ENCODE measurements around the gene BMPR1B.

BMPR1B gene

DNA sequence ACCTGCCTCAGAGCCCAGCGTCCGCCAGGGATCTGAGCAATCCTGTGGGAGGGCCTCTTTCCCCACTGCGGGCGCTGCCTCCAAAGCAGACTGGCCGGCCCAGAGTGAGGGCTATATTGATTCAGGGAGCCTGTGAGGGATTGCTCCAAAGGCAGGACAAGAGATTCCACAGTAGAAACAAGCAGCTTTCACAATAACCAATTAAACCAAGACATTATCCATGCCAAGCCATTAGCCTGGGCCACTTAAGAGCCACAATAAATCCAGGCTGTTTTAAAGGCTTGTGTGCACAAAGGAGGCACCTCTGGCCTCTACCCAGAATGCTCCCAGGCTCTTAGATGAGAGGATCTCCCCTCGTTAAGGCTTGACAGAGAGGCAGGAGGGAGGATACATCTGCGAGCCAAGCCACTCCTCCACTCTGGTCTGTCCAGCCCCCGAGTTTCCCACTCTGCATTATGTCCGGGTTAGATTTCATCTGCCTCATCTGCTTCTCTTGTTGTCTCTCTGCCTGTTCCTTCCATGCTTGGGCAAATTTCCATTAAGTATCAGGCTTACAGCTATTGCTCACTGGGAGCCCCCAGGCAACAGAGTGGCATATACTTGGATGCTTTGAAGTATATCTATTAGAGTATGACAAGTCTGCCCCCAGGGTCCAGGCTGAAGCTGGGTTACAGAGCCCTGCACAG lies 433.1 kb downstream of the BMPR1B start:
- no peak for TF ChIP-seq CTCF (IDR thresholded peaks at IDR 0.05; ENCODE audit: low read depth, low read length)
- no peak overlapping the region for H3K4me3 ChIP-seq (replicated peaks in 1 of 2; ENCODE audit: low read depth in 2 of 2, low read length in 2 of 2)

GRCh38 chr4:95191537-95191936 lies 433.8 kb downstream of the BMPR1B start:
- H3K4me3 ChIP-seq (replicated peaks in 1 of 2; ENCODE audit: low read depth in 2 of 2, low read length in 2 of 2) = no peak overlapping the region
- TF ChIP-seq CTCF (IDR thresholded peaks at IDR 0.05; ENCODE audit: low read depth, low read length) = no peak
- no peak for DNase-seq (ENCODE audit: low read depth in 2 of 2)

More for the DNA sequence above, 433.1 kb downstream of the BMPR1B start:
- DNase-seq (ENCODE audit: low read depth in 2 of 2) = no peak

DNA sequence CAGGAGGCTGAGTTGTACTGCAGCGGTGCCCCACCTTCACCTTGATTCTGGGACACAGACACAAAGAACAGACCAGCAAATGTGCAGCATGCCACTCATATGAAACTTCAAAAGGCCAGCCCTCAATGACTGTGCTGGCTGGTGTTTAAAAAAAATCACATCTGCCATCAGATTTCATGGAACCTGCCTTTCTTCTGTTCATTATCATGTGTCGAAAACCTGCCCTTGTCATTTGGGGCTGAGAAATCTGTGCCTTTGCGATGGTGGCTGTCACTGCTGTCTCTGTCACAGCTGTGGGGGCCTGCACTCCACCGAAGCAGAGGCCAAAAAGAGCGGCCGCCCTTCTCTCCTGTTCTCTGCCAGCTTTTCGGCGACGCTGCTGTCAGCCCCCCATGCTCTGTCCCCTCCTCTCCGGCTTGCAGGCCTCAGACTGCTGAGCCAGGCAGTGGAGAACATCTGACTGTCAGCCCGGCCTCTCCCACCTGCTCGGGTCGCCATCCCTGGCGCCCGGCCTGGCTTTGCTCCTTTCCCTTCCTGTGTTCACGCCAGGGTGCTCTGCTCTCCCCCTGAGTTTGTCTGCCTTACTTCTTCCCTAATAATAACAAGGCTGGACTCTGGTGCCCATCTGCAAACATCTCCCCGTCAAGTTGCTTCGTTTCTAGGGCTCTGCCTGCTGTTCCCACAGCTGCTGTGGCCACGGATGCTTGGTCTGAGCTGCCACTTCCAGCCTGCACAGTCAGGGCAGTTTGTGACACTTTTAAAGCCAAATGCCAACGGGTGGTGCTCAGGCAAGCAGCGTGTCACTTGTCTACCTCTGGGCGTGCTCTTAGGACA lies 435.9 kb downstream of the BMPR1B start:
- no peak for DNase-seq (ENCODE audit: low read depth in 2 of 2)
- no peak for TF ChIP-seq CTCF (IDR thresholded peaks at IDR 0.05; ENCODE audit: low read depth, low read length)
- H3K4me3 ChIP-seq (replicated peaks in 1 of 2; ENCODE audit: low read depth in 2 of 2, low read length in 2 of 2) = no peak overlapping the region

GRCh38 chr4:95197353-95197752 lies 439.6 kb downstream of the BMPR1B start:
- no peak overlapping the region for H3K4me3 ChIP-seq (replicated peaks in 1 of 2; ENCODE audit: low read depth in 2 of 2, low read length in 2 of 2)
- TF ChIP-seq CTCF (IDR thresholded peaks at IDR 0.05; ENCODE audit: low read depth, low read length) = no peak
- no peak for DNase-seq (ENCODE audit: low read depth in 2 of 2)

DNA sequence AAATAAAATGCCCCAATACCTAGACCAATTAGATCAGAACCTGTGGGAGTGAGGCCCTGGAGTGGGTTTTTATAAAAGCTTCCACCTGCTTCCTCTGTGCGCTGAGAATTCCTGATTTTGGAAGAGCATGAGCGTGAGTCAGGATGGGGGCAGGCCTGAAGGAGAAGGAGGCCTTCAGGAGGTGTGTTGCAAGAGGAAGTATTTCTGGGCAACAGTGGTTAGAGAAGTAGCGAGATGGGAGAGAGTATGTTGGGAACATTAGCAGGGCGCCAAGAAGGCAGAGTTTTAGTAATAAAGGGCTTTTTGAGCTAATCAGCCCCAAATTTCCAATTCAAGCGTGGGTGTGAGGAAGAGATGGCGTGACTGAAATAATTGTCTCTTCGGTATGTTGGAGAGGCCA lies 441.2 kb downstream of the BMPR1B start:
- DNase-seq (ENCODE audit: low read depth in 2 of 2) = peak in 1 of 2 donors; percentile 17
- H3K4me3 ChIP-seq (replicated peaks in 1 of 2; ENCODE audit: low read depth in 2 of 2, low read length in 2 of 2) = no peak overlapping the region

GRCh38 chr4:95204267-95204844 lies 446.6 kb downstream of the BMPR1B start:
- no peak for TF ChIP-seq CTCF (IDR thresholded peaks at IDR 0.05; ENCODE audit: low read depth, low read length)
- DNase-seq (ENCODE audit: low read depth in 2 of 2) = no peak
- no peak overlapping the region for H3K4me3 ChIP-seq (replicated peaks in 1 of 2; ENCODE audit: low read depth in 2 of 2, low read length in 2 of 2)

More for the DNA sequence above, 441.2 kb downstream of the BMPR1B start:
- TF ChIP-seq CTCF (IDR thresholded peaks at IDR 0.05; ENCODE audit: low read depth, low read length) = no peak

Data from cardiac fibroblast (primary cell).